ENCODE data around the gene CDV3.

CDV3 gene

DNA sequence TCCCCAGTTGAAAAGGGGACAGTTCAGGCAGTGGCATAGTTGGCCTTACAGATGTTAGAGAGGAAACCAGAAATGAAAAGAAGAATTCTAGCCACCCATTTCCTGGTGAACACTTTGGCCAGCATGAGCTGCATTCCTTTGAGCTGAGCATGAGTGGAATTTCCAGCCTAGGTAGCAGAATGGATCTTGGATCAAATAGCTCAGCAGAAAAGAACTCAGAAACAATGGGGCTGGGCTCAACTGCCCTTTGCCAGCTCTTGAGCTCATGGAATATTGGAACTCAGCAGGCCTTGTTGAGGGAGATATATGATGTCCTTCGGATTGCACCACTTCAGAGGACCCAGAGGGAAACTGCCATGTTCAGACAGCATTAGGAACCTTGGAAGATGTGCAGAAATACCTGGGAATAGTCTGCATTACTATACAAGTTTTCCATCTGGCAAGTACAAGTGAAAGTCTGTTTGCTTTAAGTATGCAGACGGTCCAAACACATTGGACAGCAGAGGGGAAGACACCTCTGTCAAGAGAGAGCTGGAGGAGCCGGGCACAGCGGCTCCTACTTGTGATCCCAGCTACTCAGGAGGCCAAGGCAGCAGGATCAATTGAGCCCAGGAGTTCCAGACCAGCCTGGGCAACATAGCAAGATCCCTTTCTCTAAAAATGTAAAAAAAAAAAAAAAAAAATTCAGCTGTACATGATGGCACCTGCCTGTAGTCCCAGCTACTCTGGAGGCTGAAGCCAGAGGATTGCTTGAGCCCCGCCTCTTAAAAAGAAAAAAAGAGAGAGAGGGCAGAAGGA, 3.1 kb upstream of the CDV3 start:
- no peak for DNase-seq

DNA sequence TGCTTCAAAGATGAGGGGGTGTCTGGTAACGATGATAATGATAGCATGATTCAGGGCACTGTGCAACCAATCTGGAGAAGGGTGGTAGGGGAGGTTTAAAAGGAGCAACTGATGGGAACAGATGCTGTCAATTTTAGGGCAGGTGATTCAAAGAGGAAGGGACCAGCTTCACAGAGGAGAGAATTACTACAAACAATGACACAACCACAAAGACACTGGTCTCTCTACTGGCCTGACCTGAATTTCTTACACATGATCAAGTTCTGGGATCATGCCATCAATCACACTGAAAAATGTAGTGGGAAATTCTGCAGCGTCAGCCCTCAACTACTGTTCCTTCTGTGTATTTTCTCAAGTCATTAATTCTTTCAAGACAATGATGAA, 2.6 kb upstream of the CDV3 start:
- no peak for DNase-seq

DNA sequence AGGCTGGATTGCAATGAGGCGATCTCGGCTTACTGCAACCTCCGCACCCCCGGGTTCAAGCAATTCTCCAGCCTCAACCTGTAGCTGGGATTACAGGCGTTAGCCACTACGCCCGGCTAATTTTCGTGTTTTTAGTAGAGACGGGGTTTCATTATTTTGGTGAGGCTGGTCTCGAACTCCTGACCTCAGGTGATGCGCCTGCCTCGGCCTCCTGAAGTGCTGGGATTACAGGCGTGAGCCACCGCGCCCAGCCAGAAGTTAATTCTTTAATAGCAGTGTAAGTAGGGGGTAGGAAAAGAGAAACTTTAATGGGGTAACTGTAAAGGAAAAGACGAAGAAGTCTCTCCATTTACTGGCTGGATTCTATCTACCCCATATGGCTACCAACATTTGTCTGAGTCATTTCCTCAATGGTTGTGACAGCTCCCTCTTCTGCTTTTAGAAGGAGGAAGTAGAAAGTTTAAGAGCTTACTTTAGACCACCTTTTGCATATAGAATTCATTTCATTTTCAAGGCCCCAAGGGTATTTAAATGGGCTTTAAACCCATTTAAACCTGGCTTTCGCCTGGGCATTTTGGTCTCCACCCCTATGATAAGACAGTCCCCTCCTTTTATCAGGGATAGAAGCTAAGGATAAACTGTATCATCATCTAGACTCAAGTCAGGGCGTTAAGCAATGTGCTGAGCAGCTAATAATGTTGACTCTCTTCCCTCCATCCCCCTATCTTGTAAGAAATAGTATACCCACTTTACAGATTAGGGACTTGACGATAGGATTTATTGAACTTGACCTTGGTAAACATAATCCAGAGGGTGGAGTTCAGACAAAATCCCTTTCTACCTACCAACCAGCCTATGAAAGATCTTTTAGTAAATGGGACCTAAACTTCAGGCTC, 1.1 kb upstream of the CDV3 start:
- DNase-seq, result peak; percentile 13

DNA sequence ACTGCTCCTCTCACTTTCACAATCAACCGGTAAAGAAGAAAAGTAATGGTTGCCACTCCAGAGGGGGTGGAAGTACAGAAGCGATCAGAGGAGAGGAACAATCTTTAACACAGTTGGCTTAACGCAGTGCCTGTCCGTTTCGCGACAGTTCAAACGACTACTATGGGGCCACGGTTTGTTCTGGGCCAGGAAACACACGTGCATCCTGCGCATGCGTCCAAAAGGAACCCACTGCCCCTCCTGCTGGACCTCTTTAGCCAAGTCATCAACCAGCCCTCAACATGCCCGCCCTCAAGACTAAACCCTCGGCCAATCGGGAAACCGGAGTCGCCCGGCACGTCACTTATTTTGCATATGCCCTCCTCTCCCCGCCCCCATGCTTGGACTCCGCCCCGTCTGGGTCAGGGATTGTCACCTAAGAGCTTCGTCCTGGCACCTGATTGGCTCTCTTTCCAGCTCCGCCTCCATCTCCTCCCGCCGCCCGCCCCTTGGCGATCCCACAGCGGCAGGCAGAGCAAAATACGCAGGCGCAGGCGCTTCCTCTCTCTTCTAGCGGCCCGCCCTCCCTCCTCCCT, 345 bp upstream of the CDV3 start:
- DNase-seq, result peak; percentile 100

DNA sequence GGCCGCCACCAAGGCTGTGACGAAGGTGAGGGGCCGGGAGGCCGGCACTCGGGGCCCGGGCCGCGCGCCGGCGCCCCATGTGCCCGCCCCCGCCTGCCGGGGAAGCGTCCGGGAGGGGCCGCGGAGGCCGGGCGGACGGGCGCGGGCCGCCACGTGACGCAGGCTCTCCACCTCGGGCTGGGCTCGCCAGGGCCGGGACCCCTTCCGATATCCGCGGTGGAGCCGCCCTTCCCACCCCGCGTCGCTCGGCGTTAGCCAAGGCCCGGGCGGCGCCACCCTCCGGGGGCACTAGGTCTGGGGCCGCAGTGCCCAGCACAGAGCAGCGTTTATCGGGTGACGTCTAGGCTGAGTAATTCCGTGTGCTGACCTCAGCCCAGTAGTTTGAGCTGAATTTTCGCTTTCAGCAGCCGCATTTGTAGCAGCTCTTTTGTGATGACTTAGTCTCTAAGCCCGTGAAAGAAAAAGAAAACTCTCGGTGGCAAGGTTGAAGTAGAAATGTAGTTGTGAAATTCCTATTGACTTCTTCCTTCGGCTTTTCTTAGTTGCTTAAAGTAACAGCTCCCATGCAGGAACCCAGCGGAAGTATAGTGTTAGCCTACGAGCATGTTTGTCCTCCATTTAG, 885 bp downstream of the CDV3 start:
- peak; percentile 80 for DNase-seq

DNA sequence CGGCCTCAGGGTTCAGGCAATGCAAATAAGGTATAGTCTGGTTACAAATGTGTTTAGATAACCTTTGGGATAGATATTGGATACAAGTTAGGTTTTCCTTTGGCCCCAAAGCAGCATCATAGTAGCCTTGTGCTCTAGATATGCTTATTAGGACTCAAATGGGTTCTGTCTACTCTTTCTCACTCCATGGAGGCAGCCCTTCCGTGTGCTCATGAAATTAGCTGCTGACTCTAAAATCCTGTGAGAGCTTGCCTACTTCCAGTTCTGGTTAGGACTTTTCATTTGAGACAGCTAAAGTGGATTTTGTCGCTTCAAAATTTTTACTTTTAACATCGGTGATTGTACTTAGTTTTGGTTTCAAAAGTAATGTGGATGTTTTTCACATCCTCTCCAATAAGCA, 1.6 kb downstream of the CDV3 start:
- no peak for DNase-seq

DNA sequence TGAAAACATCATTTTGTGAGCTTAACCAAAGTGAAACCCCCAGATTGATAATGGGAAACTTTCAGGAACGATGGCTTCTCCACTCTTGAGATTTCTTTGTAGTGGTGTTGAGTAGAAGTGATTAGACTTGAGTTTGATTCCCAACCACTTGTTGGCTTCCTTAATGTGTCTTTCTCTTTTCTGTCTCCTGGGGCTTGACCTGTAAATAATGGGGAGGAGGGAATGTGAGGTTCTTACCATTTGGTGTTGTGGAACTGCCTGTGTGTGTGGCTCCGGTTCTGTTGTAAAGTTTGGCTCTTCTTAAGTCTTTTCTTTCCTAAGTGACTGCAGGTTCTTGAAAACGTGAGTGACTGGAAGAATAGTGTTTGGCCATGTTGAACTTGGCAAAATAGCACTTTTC, 2.7 kb downstream of the CDV3 start:
- no peak for DNase-seq

DNA sequence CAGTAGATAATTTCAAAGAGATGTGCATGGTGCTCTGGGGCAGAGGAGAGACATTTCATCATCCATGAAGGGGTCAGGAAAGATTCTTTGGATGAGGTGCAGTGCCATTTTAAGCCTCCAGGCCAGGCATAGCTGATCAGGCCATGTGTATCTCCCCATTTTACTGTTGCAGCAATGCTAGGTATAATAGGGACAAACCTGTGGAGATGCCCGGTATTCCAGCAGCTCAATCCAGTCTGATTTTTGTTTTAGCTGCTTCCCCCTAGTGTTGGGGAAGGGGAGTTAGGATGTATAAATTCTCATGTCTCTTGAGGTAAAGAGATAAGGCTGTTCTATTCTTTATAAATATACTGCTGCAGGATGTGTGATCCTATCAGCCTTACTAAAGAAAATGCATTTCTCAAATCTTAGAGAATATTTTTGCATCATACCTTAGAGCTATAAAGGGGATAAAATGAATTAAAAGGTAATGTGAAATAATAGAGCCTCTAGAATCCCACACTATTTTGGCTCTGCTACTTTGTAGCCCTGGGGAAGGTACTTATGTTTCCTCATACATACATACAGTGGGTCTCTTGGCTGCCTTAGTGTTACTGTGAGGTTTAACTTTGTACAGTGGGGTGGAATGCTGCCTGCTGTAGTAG, 5.2 kb downstream of the CDV3 start:
- no peak for DNase-seq

DNA sequence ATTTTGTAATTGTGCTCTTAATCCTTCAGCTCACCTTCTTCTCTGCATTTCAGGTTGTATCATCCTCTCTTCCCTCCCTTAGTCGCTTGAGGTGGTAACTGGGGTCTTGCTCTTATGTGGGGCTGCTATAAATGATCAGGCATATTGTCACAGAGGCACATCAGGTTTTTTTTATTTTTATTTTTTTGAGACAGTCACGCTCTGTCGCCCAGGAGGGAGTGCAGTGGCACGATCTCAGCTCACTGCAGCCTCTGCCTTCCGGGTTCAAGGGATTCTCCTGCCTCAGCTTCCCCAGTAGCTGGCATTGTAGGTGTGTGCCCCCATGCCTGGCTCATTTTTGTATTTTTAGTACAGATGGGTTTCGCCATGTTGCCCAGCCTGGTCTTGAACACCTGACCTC, 9.9 kb downstream of the CDV3 start:
- no peak for DNase-seq

DNA sequence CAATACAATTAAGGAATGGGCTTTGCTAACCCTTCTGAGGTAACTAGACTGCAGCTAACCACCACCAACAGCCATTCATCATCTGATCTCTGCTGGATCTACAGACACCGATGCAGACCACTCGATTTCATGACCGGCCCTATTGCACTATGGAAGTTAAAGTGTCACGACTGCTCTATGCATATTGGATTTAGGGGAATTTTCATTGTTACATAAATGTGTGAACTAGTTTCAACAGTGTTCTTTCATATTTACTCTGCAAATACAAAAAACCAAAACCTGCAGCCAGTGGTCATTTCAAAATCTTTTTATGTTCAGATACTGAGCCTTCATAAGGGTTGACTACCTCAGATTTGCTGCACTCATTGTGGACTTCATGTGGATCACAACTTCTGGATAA, 14.5 kb downstream of the CDV3 start:
- no peak for DNase-seq

DNA sequence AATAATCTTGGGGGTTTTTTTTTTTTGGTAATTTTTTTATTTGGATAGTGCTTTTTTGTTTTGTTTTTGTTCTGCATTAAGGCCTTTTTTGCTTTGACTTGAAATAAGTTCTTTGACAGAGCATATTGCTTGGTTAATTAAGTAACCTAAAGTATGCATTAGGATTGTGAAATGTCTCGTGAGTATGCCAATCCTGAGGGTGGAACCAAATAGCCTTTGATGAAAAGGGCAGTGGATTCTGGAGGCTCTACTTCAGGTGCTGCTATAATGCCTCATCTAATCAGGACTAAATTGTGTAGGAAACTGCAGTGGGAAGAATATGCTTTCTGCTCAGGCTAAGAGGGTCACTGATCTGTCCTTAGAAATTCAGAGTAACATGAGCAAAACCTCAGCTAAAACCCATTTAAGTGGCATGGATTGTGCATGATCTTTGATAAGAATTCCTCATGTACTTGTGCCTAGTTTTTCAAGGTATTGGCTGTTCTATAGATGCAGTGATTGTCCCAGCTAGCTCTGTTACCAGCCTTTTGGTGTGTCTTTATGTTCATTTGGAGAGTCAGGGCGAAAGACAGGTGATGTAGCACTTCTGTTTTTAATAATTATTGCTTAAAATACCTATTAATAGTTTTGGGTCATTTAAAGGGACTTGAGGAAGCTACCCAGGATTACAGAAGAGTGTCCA, 15.4 kb downstream of the CDV3 start:
- DNase-seq, result no peak

DNA sequence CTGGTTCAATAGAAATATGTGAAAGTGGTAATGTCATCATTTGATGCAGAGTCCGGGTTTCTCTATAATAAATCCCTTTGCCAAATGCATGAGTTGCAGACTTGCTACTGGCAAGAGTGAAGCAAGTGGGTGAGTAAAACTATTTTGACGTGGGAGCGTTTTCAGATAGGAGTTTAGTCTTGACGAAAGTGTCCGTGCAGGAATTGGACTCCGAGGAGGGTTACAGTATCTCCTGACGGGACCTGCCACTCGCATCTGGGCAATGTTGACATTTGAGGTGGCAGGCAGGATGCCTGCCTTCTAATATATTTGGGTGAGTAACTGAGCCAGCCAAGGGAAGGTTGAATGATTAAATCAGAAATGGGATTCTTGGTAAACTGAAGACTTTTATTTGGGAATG, 16.0 kb downstream of the CDV3 start:
- no peak for DNase-seq

DNA sequence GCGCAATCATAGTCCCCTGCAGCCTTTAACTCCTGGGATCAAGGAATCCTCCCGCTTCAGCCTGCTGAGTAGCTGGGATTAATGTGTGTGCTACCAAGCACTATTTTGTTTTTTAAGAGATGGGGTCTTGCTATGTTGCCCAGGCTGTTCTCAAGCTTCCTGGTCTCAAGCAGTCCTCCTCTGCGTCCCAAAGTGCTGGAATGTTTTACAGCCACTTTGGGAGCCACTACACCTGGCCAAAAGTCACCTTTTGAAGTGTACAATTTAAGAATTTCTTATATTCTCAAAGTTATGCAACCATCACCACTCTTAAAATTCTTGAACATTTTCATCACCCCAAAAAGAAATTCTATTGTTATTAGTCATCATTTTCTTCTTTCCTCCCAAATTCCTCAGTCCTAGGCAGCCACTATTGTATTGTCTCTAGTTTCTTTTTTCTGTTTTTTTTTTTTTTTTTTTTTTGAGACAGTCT, 17.8 kb downstream of the CDV3 start:
- no peak for DNase-seq

DNA sequence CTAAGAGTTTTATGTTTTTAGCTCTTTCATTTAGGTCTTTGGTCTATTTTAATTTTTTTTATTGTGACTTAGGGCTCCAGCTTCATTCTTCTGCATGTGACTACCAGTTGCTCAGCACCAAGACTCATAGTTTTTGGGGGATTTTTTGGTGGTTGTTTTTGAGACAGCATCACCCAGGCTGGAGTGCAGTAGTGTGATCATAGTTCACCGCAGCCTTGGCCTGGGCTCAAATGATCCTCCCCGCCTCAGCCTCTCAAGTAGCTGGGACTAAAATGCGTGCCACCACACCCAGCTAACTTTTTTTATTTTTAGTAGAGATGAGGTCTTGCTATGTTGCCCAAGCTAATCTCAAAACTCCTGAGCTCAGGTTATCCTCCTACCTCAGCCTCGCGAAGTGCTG, 19.4 kb downstream of the CDV3 start:
- DNase-seq, result no peak

DNA sequence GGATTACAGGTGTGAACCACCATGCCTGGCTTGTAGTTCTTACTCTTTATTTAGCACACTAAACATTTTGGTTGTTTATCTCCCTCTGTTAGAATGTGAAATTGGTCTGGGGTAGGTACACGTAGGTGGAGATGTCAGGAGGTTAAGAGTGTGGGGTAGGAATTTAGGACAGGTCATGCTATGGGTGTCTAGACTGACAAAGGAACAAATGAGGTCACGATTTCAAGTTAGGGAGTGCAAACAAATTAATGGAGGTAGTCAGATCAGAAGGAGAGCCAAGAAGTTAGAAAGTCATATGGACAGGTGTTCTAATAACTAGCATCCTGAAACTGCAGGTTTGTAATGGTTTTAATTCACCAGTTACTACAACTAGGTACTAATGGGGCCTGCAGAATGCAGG, 19.8 kb downstream of the CDV3 start:
- DNase-seq, result no peak

DNA sequence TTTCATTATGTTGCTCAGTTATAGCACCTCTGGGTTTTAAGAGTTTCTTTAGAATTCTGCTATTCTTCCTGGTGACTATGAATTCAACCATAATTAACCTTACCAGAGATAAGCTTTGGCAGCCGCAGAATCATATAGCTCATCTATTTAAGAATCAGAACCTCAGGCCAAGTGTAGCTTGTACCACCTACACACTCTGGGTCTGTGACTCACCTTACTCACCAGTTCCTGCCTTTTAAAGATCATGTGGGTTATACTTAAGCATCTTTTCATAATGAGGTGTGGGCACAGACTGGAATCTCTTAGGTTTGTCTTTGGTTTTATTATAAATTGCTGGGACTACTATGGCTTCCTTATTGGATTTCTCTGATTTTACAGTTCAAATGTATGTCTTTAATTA, 21.9 kb downstream of the CDV3 start:
- DNase-seq, result peak; percentile 54

DNA sequence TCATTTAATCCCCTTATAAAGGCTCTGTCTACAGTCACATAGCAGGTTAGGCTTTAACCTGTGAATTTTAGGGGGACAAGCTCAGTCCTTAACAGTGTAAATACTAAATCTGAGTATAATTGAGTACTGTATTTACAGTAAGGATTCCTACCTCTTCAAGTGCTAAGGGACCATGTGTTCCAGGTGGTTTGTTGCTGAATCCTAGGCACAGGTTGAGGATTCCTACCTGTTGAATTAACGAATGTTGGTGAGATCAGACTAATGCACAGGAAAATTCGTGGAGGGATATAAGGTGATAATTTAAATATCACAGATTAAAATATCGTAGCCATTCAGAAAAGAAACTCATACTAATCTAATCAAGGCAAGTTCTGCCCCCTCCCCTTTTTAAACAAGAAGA, 24.9 kb downstream of the CDV3 start:
- no peak for DNase-seq

DNA sequence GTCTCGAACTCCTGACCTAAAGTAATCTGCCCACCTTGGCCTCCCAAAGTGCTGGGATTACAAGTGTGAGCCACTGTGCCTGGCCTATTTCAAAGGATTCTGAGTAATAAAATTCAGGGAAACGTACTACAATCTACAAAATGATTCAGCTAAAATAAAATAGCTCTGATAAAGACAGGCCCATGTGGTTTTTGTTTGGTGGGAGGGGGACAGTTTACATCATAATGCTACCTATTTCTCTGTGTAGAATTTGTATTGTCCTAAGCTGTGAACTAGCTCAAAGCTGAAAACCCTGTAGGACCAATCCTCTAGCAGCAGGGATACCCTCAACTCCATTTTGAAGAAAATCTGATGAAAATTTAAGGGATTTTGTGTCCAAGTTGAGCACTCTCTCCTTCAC, 25.8 kb downstream of the CDV3 start:
- DNase-seq, result no peak

DNA sequence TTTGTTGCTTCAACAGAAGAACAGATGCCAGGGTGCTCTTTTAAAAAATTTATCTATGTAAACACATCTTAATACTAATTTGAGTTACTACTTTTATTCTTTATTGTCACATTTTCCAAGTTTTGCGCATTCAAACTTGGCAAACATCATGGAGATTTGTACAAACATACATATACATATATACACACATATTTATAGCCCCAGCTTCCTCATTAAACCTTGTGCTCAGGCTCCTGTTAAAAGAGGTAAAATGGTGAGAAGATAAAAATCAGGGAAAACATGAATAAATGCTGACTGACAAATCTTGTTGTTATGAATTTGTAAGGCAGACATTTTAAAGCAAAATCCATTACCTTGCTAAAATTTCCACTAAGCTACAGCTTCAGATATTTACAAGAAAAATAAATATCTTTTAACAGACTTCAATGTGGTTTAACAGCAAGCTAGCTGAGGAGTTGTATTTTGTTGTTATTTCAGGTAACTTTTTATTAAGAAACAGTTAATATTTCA, 27.1 kb downstream of the CDV3 start:
- no peak for DNase-seq

DNA sequence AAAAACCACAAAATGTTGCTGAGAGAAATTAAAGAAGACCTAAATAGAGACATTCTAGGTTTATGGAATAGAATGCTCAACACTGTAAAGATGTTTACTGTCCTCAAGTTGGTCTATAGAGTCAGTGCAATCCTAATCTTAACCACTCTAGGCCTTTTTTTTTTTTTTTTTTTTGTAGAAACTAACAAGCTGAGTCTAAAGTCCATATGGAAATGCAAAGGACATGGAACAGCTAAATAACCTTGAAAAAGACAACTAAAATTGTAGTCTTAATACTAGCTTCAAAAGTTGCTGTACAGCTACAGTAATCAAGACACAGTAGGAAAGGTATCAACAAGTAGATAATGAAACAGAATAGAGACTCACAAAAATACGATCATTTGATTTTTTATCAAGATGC, 32.9 kb downstream of the CDV3 start:
- no peak for DNase-seq

DNA sequence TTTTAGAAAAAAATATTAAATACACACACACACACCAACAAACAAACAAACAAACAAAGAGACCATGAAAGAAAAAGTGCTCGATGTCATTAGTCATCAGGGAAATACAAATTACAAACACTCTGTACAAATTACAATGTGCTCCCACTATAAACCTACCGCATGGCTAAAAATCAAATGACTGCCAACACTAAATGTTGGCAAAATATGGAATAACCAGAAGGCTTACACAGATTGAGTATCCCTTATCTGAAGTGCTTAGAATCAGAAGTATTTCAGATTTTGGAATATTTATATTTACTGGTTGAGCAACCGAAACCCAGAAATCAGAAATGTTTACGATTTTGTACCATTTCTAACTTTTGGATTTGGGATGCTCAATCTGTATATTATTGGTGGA, 33.4 kb downstream of the CDV3 start:
- DNase-seq, result no peak

DNA sequence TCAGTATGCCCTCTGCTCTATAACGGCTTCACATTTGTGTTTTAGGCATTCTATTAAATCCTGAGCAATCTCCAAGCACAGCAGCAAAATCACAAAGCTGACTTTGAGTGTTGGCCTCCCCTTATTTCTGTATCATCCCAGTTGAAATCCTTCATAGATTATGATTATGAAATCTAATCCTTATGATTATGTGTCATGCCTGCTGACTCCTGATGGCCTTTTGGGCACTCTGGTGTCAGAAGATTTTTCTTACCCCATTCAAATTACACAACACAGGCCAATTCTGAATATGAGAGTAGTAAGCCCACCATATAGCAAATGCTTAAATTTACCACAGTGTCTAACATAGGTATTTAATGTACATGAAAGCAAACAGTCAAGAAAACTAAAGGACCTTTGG, 34.3 kb downstream of the CDV3 start:
- DNase-seq, result no peak

Measured in activated CD4-positive, alpha-beta T cell treated with anti-CD3 and anti-CD28 coated beads for 48 hours (primary cell).